ENCODE measurements around the gene SLC66A2. TPM values are rescaled to one million over a fixed set of nuclear protein-coding genes. Genes with fewer than 3 reads are reported as not detected.

Gene SLC66A2
- total RNA-seq, 4 donors from 2014 or later = 65.6 to 112 (median 75.3) TPM

DNA sequence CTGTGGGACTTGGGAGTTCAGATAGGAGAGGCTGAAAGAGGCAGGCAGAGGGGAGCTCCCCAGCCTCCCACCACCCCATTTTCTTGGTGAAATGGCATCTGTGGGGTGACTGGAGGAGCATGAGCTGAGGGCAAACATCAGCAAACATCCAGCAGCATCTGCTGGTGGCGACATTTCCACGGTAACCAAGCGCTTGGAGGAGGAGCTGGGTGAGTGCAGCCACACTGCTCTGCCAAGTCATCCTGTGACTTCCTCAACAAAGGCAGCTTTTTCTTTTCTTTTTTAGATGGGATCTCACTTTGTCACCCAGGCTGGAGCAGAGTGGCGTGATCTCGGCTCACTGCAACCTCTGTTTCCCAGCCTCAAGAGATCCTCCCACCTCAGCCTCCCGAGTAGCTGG lies 31.3 kb upstream of the SLC66A2 start:
- intact Hi-C loops (cut with DNase I; ENCODE audit: low total_unique reads) = no loop called here
- 73 to 84% methylated on average over 6 of the region's 6 CpGs for WGBS, 2 donors
- TF ChIP-seq, protein P1, sequence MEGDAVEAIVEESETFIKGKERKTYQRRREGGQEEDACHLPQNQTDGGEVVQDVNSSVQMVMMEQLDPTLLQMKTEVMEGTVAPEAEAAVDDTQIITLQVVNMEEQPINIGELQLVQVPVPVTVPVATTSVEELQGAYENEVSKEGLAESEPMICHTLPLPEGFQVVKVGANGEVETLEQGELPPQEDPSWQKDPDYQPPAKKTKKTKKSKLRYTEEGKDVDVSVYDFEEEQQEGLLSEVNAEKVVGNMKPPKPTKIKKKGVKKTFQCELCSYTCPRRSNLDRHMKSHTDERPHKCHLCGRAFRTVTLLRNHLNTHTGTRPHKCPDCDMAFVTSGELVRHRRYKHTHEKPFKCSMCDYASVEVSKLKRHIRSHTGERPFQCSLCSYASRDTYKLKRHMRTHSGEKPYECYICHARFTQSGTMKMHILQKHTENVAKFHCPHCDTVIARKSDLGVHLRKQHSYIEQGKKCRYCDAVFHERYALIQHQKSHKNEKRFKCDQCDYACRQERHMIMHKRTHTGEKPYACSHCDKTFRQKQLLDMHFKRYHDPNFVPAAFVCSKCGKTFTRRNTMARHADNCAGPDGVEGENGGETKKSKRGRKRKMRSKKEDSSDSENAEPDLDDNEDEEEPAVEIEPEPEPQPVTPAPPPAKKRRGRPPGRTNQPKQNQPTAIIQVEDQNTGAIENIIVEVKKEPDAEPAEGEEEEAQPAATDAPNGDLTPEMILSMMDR (IDR thresholded peaks at IDR 0.05) = no peak
- no peak for TF ChIP-seq POLR2A (IDR thresholded peaks at IDR 0.05)
- no peak for DNase-seq (ENCODE audit: low spot score in 2 of 2)
- H3K4me3 ChIP-seq (ENCODE audit: low read depth, poor library complexity, severe bottlenecking) = no peak overlapping the region

DNA sequence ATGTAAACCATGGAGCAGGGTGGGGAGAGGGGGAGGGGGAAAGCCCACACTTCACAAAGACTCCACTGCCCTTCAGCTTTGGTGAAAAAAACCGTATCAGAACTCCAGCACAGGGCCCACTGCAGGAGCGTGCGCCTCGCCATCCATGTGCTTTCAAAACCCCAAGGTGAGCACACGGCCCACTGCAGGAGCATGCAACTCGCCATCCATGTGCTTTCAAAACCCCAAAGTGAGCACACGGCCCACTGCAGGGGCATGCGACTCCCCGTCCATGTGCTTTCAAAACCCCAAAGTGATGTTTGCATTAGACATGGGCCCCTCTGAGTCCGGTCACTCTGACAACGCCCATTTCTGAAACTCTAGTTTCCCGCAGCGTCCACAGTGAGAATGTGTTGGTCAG lies 29.1 kb upstream of the SLC66A2 start:
- intact Hi-C loops (cut with DNase I; ENCODE audit: low total_unique reads) = no loop called here
- 89 to 92% methylated on average over 13 of the region's 13 CpGs for WGBS, 2 donors
- TF ChIP-seq POLR2A (IDR thresholded peaks at IDR 0.05) = no peak
- TF ChIP-seq, protein P1 (IDR thresholded peaks at IDR 0.05) = no peak
- no peak for DNase-seq (ENCODE audit: low spot score in 2 of 2)
- H3K4me3 ChIP-seq (ENCODE audit: low read depth, poor library complexity, severe bottlenecking) = no peak overlapping the region

DNA sequence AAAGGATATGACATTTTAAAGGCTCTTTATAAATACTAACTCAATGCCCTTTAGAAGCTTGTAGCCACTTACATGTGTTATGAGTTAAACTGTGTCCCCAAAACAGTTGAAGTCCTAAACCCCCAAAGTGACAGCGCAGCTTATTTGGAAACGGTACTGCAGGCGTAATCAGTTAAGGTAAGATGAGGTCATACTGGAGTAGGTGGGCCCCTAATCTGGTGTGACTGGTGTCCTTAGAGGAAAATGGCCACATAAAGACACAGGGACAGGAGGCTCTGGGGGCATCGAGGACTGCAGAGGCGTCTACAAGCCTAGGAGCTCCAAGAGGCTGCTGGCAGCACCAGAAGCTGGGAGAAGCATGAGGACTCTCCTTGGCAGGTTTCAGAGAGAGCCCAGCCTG lies 28.4 kb upstream of the SLC66A2 start:
- intact Hi-C loops (cut with DNase I; ENCODE audit: low total_unique reads) = no loop called here
- TF ChIP-seq, protein P1 (IDR thresholded peaks at IDR 0.05) = no peak
- TF ChIP-seq POLR2A (IDR thresholded peaks at IDR 0.05) = no peak
- 93 to 96% methylated on average over 5 of the region's 5 CpGs for WGBS, 2 donors
- no peak overlapping the region for H3K4me3 ChIP-seq (ENCODE audit: low read depth, poor library complexity, severe bottlenecking)
- no peak for DNase-seq (ENCODE audit: low spot score in 2 of 2)

DNA sequence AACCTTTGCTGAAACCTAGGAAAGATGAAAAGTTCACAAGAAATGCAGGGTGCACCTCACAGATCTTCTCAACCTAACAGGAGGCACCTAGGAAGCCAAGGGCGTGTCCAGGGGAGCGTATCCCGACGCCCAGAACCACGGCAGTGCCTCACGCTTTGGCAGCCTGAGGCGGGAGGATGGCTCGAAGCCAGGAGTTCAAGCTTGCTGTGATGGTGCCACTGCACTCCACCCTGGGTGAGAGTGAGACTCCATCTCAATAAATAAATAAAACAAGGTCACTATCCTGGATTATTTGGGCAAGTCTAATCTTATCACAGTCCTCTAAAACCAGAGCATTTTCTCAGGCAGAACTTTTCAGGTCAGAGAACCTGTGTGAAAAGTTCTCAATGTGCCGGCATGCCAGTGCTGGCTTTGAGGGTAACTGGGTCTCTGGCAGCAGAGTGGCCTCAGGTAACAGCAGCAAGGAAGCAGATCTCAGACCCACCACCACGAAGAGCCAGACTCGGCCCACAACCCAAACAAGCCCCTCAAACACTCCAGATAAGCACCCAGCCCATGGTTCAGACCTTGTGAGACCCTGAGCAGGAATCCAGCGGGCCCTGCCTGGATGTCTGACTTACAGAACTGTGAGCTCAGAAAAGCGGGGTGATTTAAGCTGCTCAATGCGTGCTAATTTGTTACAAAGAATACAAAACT lies 24.7 kb upstream of the SLC66A2 start:
- WGBS, 2 donors = 48 to 55% methylated on average over 14 of the region's 14 CpGs
- intact Hi-C loops (cut with DNase I; ENCODE audit: low total_unique reads) = no loop called here

DNA sequence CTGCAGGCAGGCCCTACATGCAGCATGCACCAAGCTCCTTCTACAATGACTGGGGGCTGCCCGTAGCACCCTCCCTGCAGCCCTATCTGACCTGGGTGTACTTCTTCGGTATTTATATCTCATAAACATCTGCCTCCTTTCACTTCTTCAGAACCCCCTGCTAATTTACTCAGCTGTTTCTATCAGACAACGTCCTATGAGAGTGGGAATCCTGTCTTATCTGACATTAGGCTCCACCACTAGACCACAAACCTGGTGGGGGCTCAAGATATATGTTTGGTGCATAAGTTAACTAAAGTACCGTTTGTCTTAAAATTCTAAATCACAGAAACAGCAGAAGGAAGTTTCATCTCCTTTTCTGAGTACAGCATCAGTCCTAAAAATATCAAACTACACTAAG lies 23.6 kb upstream of the SLC66A2 start:
- intact Hi-C loops (cut with DNase I; ENCODE audit: low total_unique reads) = no loop called here
- no peak for DNase-seq (ENCODE audit: low spot score in 2 of 2)
- 77 to 91% methylated on average over 4 of the region's 4 CpGs for WGBS, 2 donors
- TF ChIP-seq POLR2A (IDR thresholded peaks at IDR 0.05) = no peak
- no peak overlapping the region for H3K4me3 ChIP-seq (ENCODE audit: low read depth, poor library complexity, severe bottlenecking)

More for the DNA sequence above, 24.7 kb upstream of the SLC66A2 start:
- DNase-seq (ENCODE audit: low spot score in 2 of 2) = peak in 1 of 2 donors; percentile 85
- TF ChIP-seq, protein P1 (IDR thresholded peaks at IDR 0.05) = no peak
- TF ChIP-seq POLR2A (IDR thresholded peaks at IDR 0.05) = no peak
- no peak overlapping the region for H3K4me3 ChIP-seq (ENCODE audit: low read depth, poor library complexity, severe bottlenecking)

DNA sequence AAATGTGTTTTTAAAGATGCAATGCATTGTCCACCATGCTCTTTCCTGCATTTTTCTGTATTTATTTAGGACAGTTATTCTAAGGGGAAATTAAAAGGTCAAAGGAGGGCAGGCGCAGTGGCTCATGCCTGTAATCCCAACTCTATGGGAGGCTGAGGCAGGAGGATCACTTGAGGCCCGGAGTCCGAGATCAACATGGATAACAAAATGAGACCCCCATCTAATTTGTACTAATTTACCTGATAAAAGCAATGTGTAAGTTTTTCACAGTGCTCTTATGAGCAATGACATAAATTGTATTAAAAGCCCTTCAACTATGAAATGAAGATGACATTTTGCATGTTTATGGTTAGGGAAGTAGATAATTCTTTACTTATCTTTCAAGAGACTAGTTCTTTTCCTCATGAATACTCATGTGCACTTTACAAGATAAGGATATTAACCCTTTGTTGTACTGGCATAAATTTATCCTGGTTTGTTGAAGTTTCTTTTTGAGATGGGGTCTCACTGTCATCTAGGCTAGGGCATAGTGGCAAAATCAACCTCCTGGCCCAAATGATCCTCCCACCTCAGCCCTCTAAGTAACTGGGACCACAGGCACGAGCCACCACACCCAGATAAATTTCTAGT lies 22.7 kb upstream of the SLC66A2 start:
- intact Hi-C loops (cut with DNase I; ENCODE audit: low total_unique reads) = no loop called here
- peak in 1 of 2 donors; percentile 18 for DNase-seq (ENCODE audit: low spot score in 2 of 2)
- no peak overlapping the region for H3K4me3 ChIP-seq (ENCODE audit: low read depth, poor library complexity, severe bottlenecking)
- 92 to 96% methylated on average over 4 of the region's 4 CpGs for WGBS, 2 donors
- TF ChIP-seq, protein P1 (IDR thresholded peaks at IDR 0.05) = no peak
- no peak for TF ChIP-seq POLR2A (IDR thresholded peaks at IDR 0.05)

All from lower leg skin (tissue), 4 donors.